ENCODE measurements around the gene FGF12. TPM values are rescaled to one million over a fixed set of nuclear protein-coding genes. Genes with fewer than 3 reads are reported as not detected.

FGF12 gene
- total and polyA plus RNA-seq, 2 of the 13 experiments (the other 11 are each of a cell fraction or from before 2014, with no cell fraction given), result 0.07 TPM; not detected in 1

- ATAC-seq (no peak), DNase-seq (ENCODE audit: low spot score) (no peak), FAIRE-seq (no peak)
- H4K20me1 ChIP-seq (ENCODE audit: insufficient read depth, low read length), result no peaks in the 10 kb centered on the region
- no peak overlapping the region for H3K27ac ChIP-seq (ENCODE audit: extremely low read length, insufficient read depth, low read length)
- ChIA-PET CTCF (ENCODE audit: low intra/inter-chr PET ratio, low total read pairs) (no interaction called here), POLR2A (no interaction called here)
- H3K36me3 ChIP-seq (replicated peaks in 1 of 2; ENCODE audit: control insufficient read depth in 1 of 2, insufficient read depth in 2 of 2, low read length in 2 of 2), result no peaks in the 10 kb centered on the region
- no peak overlapping the region for H3K4me2 ChIP-seq (ENCODE audit: low read depth, low read length)
- in situ Hi-C loops (cut with HindIII; ENCODE audit: extremely low pct_ligation_motif_present, low pct_unique_long_range_greater_than_20kb) (no loop called here), intact Hi-C loops (cut with micrococcal nuclease; ENCODE audit: unreplicated experiment) (no loop called here)
- 16% methylated on average over 3 of the region's 3 CpGs for WGBS (ENCODE audit: low lambda C conversion rate)
- BruUV-seq (replicated peaks), result no TSS peak
- no peaks in the 10 kb centered on the region for H3K79me2 ChIP-seq (ENCODE audit: insufficient read depth, low read length)
- no peaks in the 10 kb centered on the region for H3K9me3 ChIP-seq (ENCODE audit: low read length)
- no peak overlapping the region for H2AFZ ChIP-seq (ENCODE audit: low read length)
- no peaks in the 10 kb centered on the region for H3K4me1 ChIP-seq (ENCODE audit: insufficient read depth, low read length)
- TF ChIP-seq ZNF136 (CRISPR knock-in tag; IDR thresholded peaks at IDR 0.05; ENCODE audit: low read depth), result no peak
- no peak for TF ChIP-seq ZNF619 (CRISPR knock-in tag; IDR thresholded peaks at IDR 0.05)
- no peak for TF ChIP-seq BHLHE40 (IDR thresholded peaks at IDR 0.05; ENCODE audit: low read length)
- no peak for TF ChIP-seq HHEX (CRISPR knock-in tag; IDR thresholded peaks at IDR 0.05)
- H3K27me3 ChIP-seq (ENCODE audit: control insufficient read depth in 1 of 2, insufficient read depth in 2 of 2, low read length in 2 of 2), result no peaks in the 10 kb centered on the region; a peak in 1 of 5 replicates
- no peak overlapping the region for H3K9ac ChIP-seq (ENCODE audit: insufficient read depth, low read depth, low read length)
- no peak overlapping the region for H3K4me3 ChIP-seq (replicated peaks in 1 of 3; ENCODE audit: insufficient read depth in 1 of 3, low read depth in 2 of 3, low read length in 3 of 3)
Measured at GRCh38 chr3:192620275-192620674, 107.1 kb downstream of the FGF12 start.

- no peak overlapping the region for H2AFZ ChIP-seq (ENCODE audit: low read length)
- FAIRE-seq (no peak), ATAC-seq (no peak), DNase-seq (ENCODE audit: low spot score) (no peak)
- H3K36me3 ChIP-seq (replicated peaks in 1 of 2; ENCODE audit: control insufficient read depth in 1 of 2, insufficient read depth in 2 of 2, low read length in 2 of 2), result no peaks in the 10 kb centered on the region
- in situ Hi-C loops (cut with HindIII; ENCODE audit: extremely low pct_ligation_motif_present, low pct_unique_long_range_greater_than_20kb), result no loop called here
- no peak overlapping the region for H3K9ac ChIP-seq (ENCODE audit: insufficient read depth, low read depth, low read length)
- no peaks in the 10 kb centered on the region for H3K9me3 ChIP-seq (ENCODE audit: low read length)
- intact Hi-C loops (cut with micrococcal nuclease; ENCODE audit: unreplicated experiment), result no loop called here
- 4% methylated on average over 4 of the region's 4 CpGs for WGBS (ENCODE audit: low lambda C conversion rate)
- no peaks in the 10 kb centered on the region for H3K4me1 ChIP-seq (ENCODE audit: insufficient read depth, low read length)
- no TSS peak for BruUV-seq (replicated peaks)
- CTCF ChIA-PET (ENCODE audit: low intra/inter-chr PET ratio, low total read pairs), result no interaction called here
- no peaks in the 10 kb centered on the region for H4K20me1 ChIP-seq (ENCODE audit: insufficient read depth, low read length)
- no peak overlapping the region for H3K4me2 ChIP-seq (ENCODE audit: low read depth, low read length)
- no peak overlapping the region for H3K4me3 ChIP-seq (replicated peaks in 1 of 3; ENCODE audit: insufficient read depth in 1 of 3, low read depth in 2 of 3, low read length in 3 of 3)
- no peak overlapping the region for H3K27ac ChIP-seq (ENCODE audit: extremely low read length, insufficient read depth, low read length)
- H3K27me3 ChIP-seq (ENCODE audit: control insufficient read depth in 1 of 2, insufficient read depth in 2 of 2, low read length in 2 of 2), result no peaks in the 10 kb centered on the region
- POLR2A ChIA-PET, result no interaction called here
- H3K79me2 ChIP-seq (ENCODE audit: insufficient read depth, low read length), result no peaks in the 10 kb centered on the region
- no peak for TF ChIP-seq SRF (IDR thresholded peaks at IDR 0.05; ENCODE audit: low read depth, low read length)
- no peak for TF ChIP-seq KMT2A (CRISPR knock-in tag; IDR thresholded peaks at IDR 0.05)
- TF ChIP-seq ZNF30 (CRISPR knock-in tag; IDR thresholded peaks at IDR 0.05), result no peak
- no peak for TF ChIP-seq FOXA3 (CRISPR knock-in tag; IDR thresholded peaks at IDR 0.05)
- TF ChIP-seq FOXO1 (CRISPR knock-in tag; IDR thresholded peaks at IDR 0.05), result no peak
- no peak for TF ChIP-seq ZNF446 (CRISPR knock-in tag; IDR thresholded peaks at IDR 0.05)
- no peak for TF ChIP-seq FOSL1 (CRISPR knock-in tag; IDR thresholded peaks at IDR 0.05; ENCODE audit: borderline replicate concordance)
- TF ChIP-seq HOXA5 (CRISPR knock-in tag; IDR thresholded peaks at IDR 0.05), result no peak
- no peak for TF ChIP-seq ZNF18 (CRISPR knock-in tag; IDR thresholded peaks at IDR 0.05; ENCODE audit: insufficient replicate concordance)
- no peak for TF ChIP-seq ZSCAN29 (CRISPR knock-in tag; conservative IDR thresholded peaks at IDR 0.05)
- TF ChIP-seq ZNF317 (CRISPR knock-in tag; IDR thresholded peaks at IDR 0.05), result no peak
- no peak for TF ChIP-seq SIN3B (IDR thresholded peaks at IDR 0.05; ENCODE audit: low read length)
- TF ChIP-seq MTA1 (CRISPR knock-in tag; IDR thresholded peaks at IDR 0.05; ENCODE audit: borderline replicate concordance), result no peak
- TF ChIP-seq ZBTB33 (CRISPR knock-in tag; IDR thresholded peaks at IDR 0.05), result no peak
- no peak for TF ChIP-seq CHCHD3 (CRISPR knock-in tag; IDR thresholded peaks at IDR 0.05)
- TF ChIP-seq ADNP (CRISPR knock-in tag; IDR thresholded peaks at IDR 0.05), result no peak
Measured at GRCh38 chr3:192611411-192611810, 115.9 kb downstream of the FGF12 start.

All from HepG2 (cell line).